AG10803 (cell line): ENCODE results near the gene BDKRB1.

ENCODE experiments used
- DNase-seq: peaks from one replicate; pipeline ENCODE4 v3.0.0; 2010; ENCODE audit warnings: low read depth
- H3K4me3 ChIP-seq: 2 replicates; pipeline ENCODE4 v1.5.1; 2011; ENCODE audit warnings: mild to moderate bottlenecking, low read length, control low read depth
- TF ChIP-seq, protein P1 (sequence below): conservative IDR thresholded peaks from 2 replicates; pipeline ENCODE4 v1.5.1; 2011; ENCODE audit warnings: mild to moderate bottlenecking, low read length, control low read depth, inconsistent platforms

BDKRB1 gene

DNA sequence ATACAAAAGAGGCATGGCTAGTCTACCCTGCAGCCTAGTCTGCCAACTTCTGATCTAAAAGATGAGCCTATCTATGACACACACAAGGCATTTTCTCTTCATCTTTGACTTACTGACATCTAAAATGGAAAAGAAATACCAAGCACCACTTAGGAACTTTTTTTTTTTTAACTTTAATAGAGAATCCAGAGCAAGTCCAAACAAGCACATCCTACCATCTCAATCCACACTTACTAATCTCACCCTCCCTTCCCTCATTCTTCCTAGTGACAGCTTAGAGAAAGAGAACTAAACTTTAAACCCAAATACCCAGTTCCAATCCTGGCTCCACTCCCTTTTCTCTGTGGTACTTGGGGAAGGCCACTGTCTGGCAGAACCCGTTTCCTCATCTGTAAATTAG is 31.8 kb downstream of the BDKRB1 start:
- TF ChIP-seq, protein P1, sequence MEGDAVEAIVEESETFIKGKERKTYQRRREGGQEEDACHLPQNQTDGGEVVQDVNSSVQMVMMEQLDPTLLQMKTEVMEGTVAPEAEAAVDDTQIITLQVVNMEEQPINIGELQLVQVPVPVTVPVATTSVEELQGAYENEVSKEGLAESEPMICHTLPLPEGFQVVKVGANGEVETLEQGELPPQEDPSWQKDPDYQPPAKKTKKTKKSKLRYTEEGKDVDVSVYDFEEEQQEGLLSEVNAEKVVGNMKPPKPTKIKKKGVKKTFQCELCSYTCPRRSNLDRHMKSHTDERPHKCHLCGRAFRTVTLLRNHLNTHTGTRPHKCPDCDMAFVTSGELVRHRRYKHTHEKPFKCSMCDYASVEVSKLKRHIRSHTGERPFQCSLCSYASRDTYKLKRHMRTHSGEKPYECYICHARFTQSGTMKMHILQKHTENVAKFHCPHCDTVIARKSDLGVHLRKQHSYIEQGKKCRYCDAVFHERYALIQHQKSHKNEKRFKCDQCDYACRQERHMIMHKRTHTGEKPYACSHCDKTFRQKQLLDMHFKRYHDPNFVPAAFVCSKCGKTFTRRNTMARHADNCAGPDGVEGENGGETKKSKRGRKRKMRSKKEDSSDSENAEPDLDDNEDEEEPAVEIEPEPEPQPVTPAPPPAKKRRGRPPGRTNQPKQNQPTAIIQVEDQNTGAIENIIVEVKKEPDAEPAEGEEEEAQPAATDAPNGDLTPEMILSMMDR, result no peak
- no peak for DNase-seq
- H3K4me3 ChIP-seq, result no peak overlapping the region

DNA sequence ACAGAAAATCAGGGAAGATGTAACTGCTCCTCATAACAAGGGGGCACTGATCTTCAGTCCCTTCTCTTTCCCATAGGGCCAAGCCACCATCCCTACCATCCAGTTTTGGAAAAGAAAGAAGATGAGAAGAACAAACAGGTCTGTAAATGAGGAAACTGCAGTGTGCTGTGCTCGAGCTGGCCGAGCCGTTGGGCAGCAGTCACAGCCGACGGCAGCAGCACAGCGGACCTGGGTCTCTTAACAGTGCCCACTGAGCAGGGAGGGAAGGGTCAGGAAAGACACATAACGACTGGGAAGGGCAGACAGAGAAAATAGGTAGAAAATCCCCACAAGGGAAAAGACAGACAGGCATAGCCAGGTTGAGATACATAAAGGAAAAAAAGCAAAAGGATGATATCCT is 38.2 kb downstream of the BDKRB1 start:
- DNase-seq, result no peak
- H3K4me3 ChIP-seq, result no peak overlapping the region
- TF ChIP-seq, protein P1, result no peak

DNA sequence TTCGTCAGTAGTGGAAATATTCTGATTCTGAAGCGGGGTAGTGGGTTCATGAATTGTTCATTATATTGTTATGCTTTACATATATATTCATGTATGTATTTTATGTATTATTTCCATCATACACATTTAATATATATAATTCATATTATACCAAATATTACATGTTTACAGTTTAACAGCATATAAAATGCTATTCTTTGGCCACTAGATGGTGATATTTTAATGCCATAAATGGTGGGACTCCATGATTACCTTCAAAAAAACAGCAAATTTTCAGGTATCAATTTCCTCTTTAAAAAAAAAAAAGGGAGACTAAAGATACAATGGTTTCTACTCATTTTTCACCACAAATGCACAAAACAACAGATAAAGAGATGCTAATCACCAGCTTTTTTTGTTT is 41.0 kb downstream of the BDKRB1 start:
- TF ChIP-seq, protein P1, result peak; percentile 59
- DNase-seq, result peak; percentile 20
- no peak overlapping the region for H3K4me3 ChIP-seq

DNA sequence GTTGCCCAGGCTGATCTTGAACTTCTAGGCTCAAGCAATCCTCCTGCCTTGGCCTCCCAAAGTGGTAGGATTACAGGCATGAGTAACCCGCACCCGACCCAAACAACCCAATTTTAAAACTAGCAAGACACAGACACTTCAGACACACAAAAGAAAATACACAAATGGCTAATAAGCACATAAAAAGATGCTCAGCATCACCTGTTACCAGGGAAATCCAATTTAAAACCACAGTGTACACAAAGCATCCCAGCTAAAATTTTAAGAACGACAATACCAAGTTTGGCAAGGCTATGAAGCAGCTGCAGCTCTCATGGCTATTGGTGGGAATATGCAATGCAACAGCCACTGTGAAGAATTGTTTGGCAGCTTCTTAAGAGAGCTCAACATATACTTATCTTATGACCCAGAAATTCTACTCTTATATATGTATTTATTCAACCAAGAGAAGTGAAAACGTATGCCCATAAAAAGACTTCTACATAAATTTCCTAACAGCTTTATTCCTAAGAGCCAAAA is 42.0 kb downstream of the BDKRB1 start:
- DNase-seq, result no peak
- no peak overlapping the region for H3K4me3 ChIP-seq
- TF ChIP-seq, protein P1, result no peak

DNA sequence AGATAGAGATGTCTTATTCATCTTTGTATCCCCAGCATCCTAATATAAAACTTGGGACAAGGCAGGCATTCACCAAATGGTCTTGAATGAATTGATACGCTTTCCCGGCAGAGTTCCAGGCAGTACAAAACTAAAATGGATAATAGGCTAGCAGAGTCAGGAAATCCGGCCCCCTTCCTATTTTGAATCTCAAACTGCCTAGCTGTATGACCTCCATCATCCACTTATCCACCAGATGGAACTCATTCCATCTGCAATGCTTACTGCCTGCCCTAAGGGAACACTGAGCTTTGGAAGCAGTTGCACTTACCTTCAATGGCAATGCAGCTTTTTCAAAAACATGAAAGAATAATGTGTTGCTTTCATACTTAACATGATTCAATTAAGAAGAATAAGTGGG is 43.4 kb downstream of the BDKRB1 start:
- DNase-seq, result no peak
- TF ChIP-seq, protein P1, result no peak
- H3K4me3 ChIP-seq, result no peak overlapping the region

GRCh38 chr14:96303981-96304380 is 48.0 kb downstream of the BDKRB1 start:
- H3K4me3 ChIP-seq, result no peak overlapping the region
- TF ChIP-seq, protein P1, result no peak
- no peak for DNase-seq

GRCh38 chr14:96304956-96305355 is 48.9 kb downstream of the BDKRB1 start:
- H3K4me3 ChIP-seq, result no peak overlapping the region
- DNase-seq, result no peak
- TF ChIP-seq, protein P1, result peak; percentile 16
